K562 (cell line): ENCODE data around the gene IL15RA. TPM values are rescaled to one million over a fixed set of nuclear protein-coding genes. Genes with fewer than 3 reads are reported as not detected.

Source experiments
- BHLHE40 ChIP-seq: IDR thresholded peaks from 2 replicates; pipeline ENCODE4 v1.6.1; 2011; ENCODE audit warnings: low read length, improper control_type of control experiment
- CHD1 ChIP-seq: fragments of 200-600 bp; sonication (generic); IDR thresholded peaks from one replicate; pipeline ENCODE4 v1.6.1; 2012; ENCODE audit warnings: mild to moderate bottlenecking, moderate library complexity, low read length, inconsistent platforms
- DLX4 ChIP-seq: fragments of 250-450 bp; sonication (Bioruptor Pico); IDR thresholded peaks from 2 replicates; pipeline ENCODE4 v1.6.1; 2021; ENCODE audit warnings: mild to moderate bottlenecking
- DNMT1 ChIP-seq: fragments of 450-650 bp; IDR thresholded peaks from 2 replicates; pipeline ENCODE4 v1.6.1; 2016; ENCODE audit warnings: antibody characterized with exemption, mild to moderate bottlenecking
- FOXK2 ChIP-seq, 2 experiments: fragments of 450-650 bp; IDR thresholded peaks in 1 of 2; conservative IDR thresholded peaks in 1 of 2; 2 replicates each; pipeline ENCODE4 v1.6.1; 2016; ENCODE audit warnings: low read depth in 2 of 2, mild to moderate bottlenecking in 1 of 2
- HNRNPK ChIP-seq: fragments of 200-400 bp; formaldehyde crosslinking; IDR thresholded peaks from one replicate; pipeline ENCODE4 v1.6.1; 2018; ENCODE audit warnings: mild to moderate bottlenecking, low read depth, low read length; ENCODE audit not compliant: poor library complexity, severe bottlenecking
- HSF4 ChIP-seq: fragments of 250-450 bp; sonication (Bioruptor Pico); IDR thresholded peaks from 2 replicates; pipeline ENCODE4 v2.1.2; 2022; ENCODE audit warnings: mild to moderate bottlenecking, moderate library complexity, borderline replicate concordance
- MLX ChIP-seq, 2 experiments: fragments of 450-650 bp in 1 of 2; sonication (generic) in 1 of 2; formaldehyde crosslinking; conservative IDR thresholded peaks; 2 replicates each; pipeline versions ENCODE4 v1.4.0 to v1.8.1; 2020 to 2022; ENCODE audit warnings: mild to moderate bottlenecking in 1 of 2, missing genetic modification reagents in 1 of 2
- MTA3 ChIP-seq: fragments of 450-650 bp; formaldehyde crosslinking; IDR thresholded peaks from 2 replicates; pipeline ENCODE4 v1.6.1; 2017; ENCODE audit warnings: mild to moderate bottlenecking, borderline replicate concordance
- MTF1 ChIP-seq: fragments of 250-450 bp; sonication (Bioruptor Pico); IDR thresholded peaks from 2 replicates; pipeline ENCODE4 v1.9.0; 2021; ENCODE audit warnings: moderate library complexity, mild to moderate bottlenecking, inconsistent platforms, borderline replicate concordance
- NFE2 ChIP-seq: IDR thresholded peaks from 2 replicates; pipeline ENCODE4 v1.6.1; 2014; ENCODE audit warnings: antibody characterized with exemption, low read depth
- PHF20 ChIP-seq: fragments of 450-650 bp; IDR thresholded peaks from 2 replicates; pipeline ENCODE4 v1.6.1; 2018; ENCODE audit not compliant: partially characterized antibody
- PRMT5 ChIP-seq: sonication (generic); formaldehyde crosslinking; IDR thresholded peaks from 2 replicates; pipeline ENCODE4 v1.5.0; 2020; ENCODE audit warnings: missing genetic modification reagents
- RERE ChIP-seq: sonication (generic); formaldehyde crosslinking; IDR thresholded peaks from 2 replicates; pipeline ENCODE4 v1.8.0; 2023; ENCODE audit warnings: missing genetic modification reagents, mild to moderate bottlenecking, borderline replicate concordance
- STAT6 ChIP-seq: sonication (generic); formaldehyde crosslinking; IDR thresholded peaks from 2 replicates; pipeline ENCODE4 v1.8.1; 2023; ENCODE audit warnings: mild to moderate bottlenecking, missing genetic modification reagents
- TCF7L2 ChIP-seq: fragments of 150-350 bp; IDR thresholded peaks from 2 replicates; pipeline ENCODE4 v1.6.1; 2016; ENCODE audit warnings: low read depth, mild to moderate bottlenecking, low read length, moderate library complexity
- U2AF2 ChIP-seq: fragments of 200-400 bp; formaldehyde crosslinking; optimal IDR thresholded peaks from 2 replicates; pipeline ENCODE3; 2017; ENCODE audit warnings: low read depth, mild to moderate bottlenecking, low read length
- ZBTB7A ChIP-seq: IDR thresholded peaks from 2 replicates; pipeline ENCODE4 v1.6.1; 2011; ENCODE audit warnings: low read depth, mild to moderate bottlenecking, low read length, moderate library complexity, borderline replicate concordance; ENCODE audit not compliant: control insufficient read depth
- ZNF146 ChIP-seq: IDR thresholded peaks from one replicate; pipeline ENCODE4 v1.6.1; 2018; ENCODE audit warnings: missing compliant biosample characterization; ENCODE audit not compliant: unreplicated experiment
- ZNF282 ChIP-seq: sonication (generic); formaldehyde crosslinking; IDR thresholded peaks from 2 replicates; pipeline ENCODE4 v1.8.1; 2023; ENCODE audit warnings: missing genetic modification reagents
- ZNF717 ChIP-seq: fragments of 250-450 bp; sonication (Bioruptor Pico); IDR thresholded peaks from 2 replicates; pipeline ENCODE4 v1.5.0; 2021
- polyA plus RNA-seq, 8 experiments: library from polyadenylated mRNA; depleted of rRNA in 4 of 8; stranded (reverse) in 5 of 8; unstranded in 3 of 8; fragments of >200 nt; fragmentation: Nextera tagmentation in 2 of 8; fragmentation: Illumina TruSeq in 1 of 8; extraction: Ambion mirVana in 2 of 8; extraction: Trizol in 1 of 8; gene quantifications; 2 replicates each; pipeline versions ENCODE4 v1.2.1 to v1.2.3, GENCODE V29; 2011 to 2014; ENCODE audit warnings: inconsistent platforms in 1 of 8, missing spikeins in 1 of 8
- total RNA-seq, 7 experiments: library from RNA; depleted of rRNA in 6 of 7; stranded (reverse); fragments of >200 nt in 6 of 7; fragmentation: Illumina TruSeq in 2 of 7; extraction: Trizol in 2 of 7; gene quantifications; 2 replicates each; pipeline versions ENCODE4 v1.2.1 to v1.2.3, GENCODE V29; 2011 to 2021; ENCODE audit warnings: low replicate concordance in 1 of 7

IL15RA gene
- total and polyA plus RNA-seq, 9 of the 15 experiments (the other 6 are each of a cell fraction or from before 2014, with no cell fraction given) = 1.2 to 11.7 (median 8.0) TPM

- TF ChIP-seq FOXK2 (conservative IDR thresholded peaks at IDR 0.05 in 1 of 2, IDR thresholded peaks at IDR 0.05 in 1 of 2; ENCODE audit: low read depth in 2 of 2) (no peak), U2AF2 (no peak), TCF7L2 (no peak), ZNF717 (CRISPR knock-in tag) (no peak), STAT6 (no peak), NFE2 (no peak), RERE (CRISPR knock-in tag) (no peak), MTA3 (0 out of 2 replicates have a peak, but pooled peaks have one; percentile 27), ZNF282 (CRISPR knock-in tag) (no peak), DNMT1 (no peak), ZBTB7A (peak; percentile 13; the same call in 1 of the 2 replicates), DLX4 (CRISPR knock-in tag) (no peak), HSF4 (CRISPR knock-in tag) (no peak), ZNF146 (CRISPR knock-in tag) (no peak), MTF1 (CRISPR knock-in tag) (no peak), PRMT5 (no peak), HNRNPK (no peak), PHF20 (no peak), MLX (CRISPR knock-in tag; conservative IDR thresholded peaks at IDR 0.05) (no peak), CHD1 (no peak), BHLHE40 (peak; percentile 12; the same call in 1 of the 2 replicates)
Measured at GRCh38 chr10:5981529-5981928, 4.2 kb upstream of the IL15RA start (continued).
